ENCODE data around the gene NEDD1.
A peak's percentile ranks its signal among the peaks of the same experiment; 100 is the strongest.

NEDD1 gene

DNA sequence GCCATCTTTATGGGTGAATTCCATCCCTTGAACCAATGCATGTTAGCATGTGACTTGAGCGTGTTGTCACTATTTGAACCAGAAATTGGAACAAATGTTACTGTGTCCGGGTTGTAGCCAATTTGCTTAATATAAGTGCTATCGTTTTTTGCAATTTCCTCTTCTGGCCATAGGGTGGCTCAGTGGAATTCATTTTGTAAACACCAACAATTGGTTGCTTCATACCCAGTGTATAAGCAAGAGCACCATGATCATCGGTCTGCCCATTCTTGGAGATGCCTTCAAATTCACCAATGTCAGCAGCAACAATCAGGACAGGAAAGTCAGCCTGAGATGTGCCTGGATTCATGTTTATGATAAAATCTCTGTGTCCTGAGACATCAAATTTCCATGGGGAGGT, 5.0 kb upstream of the NEDD1 start:
- DNase-seq (ENCODE audit: low read depth in 2 of 2): no peak

DNA sequence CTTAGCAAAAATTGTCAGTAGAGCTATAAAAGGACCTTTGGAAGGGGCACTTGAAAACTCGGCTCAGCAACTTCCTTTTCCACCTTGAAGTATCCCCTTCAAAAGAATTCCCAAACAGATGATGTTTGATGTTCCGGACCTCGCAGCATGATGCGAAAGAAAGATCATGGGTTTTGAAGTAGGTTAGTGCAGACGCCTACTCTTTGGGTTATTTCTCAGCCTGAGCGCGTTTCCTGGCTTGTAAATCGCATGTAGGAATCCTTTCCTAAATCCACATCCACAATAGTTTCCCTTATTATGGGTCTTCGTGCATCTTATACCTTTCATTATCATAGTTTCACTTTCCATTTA, 584 bp upstream of the NEDD1 start:
- DNase-seq (ENCODE audit: low read depth in 2 of 2): no peak

DNA sequence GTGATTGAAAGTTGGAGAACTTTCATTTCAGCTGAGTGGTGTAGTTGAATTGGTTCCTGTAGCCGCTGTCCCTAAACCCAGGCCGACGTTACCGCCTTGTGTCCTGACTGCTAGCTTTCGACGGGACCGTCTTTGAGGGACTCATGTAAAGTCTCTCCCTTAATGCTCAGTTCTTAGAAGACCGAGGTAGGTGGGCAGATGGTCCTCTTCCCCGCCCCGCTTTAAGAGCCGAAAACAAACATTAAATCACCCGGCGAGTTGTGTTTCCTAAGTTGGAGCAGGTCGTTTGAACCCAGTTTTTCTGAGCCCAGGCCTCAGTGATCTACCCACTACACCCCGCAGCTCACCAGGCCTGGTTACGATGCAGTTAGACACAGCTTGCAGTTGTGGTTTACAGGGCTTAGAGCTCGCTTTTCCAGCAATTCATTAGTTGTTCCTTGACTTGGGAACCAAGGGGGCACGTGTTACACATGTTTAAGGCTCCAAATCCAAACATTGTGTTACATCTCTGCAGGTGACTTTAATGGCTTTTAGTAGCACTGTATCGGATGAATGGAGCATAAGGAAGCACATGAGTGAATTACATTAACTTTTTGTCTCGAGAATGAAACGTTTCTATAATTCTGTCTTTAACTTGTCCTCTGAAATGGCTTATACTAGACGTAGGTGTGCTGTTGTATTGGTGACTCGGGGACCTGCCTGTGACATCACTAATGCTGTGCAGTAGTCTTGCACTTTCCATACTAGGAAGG, 790 bp downstream of the NEDD1 start:
- DNase-seq (ENCODE audit: low read depth in 2 of 2): no peak

DNA sequence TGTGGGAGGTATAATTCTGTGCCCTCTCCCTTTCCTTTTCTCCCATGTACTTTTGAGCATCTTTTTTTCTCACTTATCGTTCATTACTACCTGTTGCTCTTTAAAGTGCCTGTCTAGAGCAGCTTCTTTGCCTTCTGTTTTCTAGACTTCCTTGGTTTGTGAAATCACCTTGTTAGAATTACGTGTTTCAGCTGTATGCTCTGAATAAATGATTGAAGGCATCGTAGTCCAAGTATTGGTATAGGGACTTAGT, 1.3 kb downstream of the NEDD1 start:
- DNase-seq (ENCODE audit: low read depth in 2 of 2): no peak

DNA sequence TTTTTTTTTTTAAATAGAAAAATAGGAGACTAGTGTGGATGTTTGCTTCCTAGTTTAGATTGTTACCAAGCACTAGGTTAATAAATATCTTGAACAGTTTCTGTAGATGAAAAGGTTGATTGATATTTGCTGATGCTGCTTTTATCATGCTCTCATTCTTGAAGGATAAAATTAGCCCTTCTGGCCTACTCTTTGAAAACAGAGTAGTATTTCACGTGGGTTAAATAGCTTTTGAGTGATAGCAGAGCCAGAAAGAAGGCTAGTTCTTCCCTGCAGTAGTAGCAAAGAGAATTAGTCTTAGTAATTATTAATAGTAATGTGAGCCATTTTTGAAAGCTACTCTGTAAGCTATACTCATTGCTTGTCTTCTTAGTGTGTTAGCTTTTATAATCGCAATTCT, 5.2 kb downstream of the NEDD1 start:
- DNase-seq (ENCODE audit: low read depth in 2 of 2): no peak

DNA sequence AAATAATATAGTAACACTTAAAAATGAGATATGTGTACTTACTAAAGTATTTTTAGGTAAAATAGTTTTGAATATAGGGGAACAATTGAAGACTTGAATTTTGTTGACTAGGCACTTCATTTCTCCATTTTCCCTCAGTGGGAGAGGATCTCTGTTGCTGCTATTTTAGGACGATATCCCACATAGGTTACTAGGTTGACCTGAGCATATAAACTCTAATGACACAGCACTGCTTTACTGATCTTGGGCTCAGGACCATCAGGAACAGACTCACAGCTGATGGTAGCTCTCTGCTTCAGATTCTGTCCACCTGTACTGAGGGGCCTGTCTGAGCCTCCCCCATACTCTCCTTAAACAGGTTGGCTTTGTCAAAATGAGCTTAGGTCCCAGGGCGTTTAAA, 5.9 kb downstream of the NEDD1 start:
- no peak for DNase-seq (ENCODE audit: low read depth in 2 of 2)

DNA sequence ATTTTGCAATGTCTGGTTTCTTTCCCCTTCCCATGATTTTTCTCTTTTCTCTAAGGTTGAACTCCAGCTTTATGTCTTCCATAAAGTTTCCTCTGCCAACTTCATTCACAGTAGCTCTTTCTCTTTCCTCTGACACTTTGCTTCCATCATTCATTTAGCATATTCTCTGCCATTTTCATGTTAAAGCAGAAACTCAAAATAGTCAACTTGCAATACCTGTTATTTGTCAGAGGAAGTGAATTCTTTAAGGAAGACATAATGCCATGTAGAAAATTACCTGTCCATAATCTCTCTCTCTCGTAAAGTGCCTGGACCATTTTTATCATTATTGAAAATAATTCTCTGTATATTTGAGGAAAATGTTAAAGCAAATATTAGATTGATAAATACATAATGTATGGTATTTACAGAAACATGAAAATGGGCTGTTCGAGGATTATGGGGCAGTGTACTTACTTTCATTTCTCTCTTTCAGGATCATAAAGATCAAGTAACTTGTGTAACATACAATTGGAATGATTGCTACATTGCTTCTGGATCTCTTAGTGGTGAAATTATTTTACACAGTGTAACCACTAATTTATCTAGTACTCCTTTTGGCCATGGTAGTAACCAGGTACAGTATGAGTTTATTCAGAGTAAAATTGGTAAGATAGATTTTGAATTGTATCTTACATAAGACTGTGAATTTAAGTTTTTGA, 12.6 kb downstream of the NEDD1 start:
- DNase-seq (ENCODE audit: low read depth in 2 of 2): no peak

DNA sequence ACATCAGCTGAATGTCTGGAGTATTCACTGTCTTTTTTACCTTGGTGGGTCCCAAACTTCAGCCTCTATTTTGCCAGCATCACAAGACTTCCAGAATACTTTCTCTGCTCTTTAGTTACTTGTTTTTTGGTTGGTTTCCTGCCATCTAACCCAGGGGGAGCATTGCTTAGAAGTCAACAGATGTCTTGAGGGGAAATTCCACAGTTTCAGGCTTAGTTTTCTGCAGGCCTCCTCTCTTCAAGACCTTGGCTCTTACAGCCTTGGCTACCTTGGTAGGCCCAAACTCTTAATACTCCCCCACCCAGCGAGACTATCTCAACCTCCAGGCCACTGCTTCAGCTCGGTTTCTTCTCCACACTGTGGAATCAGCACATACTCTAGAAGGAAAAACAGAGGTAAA, 41.7 kb downstream of the NEDD1 start:
- no peak for DNase-seq (ENCODE audit: low read depth in 2 of 2)

DNA sequence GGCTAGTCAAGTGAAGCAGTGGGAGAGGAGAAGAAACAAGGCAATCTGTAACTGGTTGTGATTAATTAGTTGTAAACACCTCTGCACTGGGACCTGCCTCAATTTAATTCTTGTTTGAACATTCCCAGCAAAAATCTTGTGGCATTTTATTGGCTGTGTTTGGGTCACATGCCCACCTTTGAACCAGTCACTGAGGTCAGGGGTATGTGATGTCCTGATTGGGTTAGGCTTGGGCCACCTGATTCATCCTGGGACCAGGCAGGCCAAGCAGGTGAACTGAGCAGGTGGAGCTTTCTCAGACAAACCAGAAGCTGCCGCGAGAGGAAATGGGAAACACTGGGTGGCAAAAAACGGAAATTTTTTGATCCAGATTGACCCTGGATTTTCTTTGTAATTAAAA, 72.5 kb downstream of the NEDD1 start:
- no peak for DNase-seq (ENCODE audit: low read depth in 2 of 2)

DNA sequence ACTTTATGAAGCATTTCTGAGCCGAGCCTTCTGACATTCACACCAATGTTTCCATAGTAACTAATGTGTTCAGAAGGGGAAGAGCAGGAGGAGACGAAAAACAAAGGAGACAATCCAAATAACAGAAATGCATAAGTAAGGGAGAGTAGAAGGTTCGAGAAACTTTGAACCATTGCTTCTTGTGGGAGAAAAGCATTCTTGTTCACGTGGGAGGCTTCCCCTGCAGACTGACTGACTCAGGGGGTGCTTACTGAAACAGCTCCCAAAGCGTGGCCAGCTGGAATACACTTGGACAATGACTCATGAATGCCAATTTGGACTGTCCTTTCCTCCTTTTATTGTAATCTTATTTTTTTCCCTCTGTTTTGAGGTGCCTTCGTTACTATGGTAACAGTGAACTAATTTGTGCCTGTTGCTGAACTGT, 73.9 kb downstream of the NEDD1 start:
- no peak for DNase-seq (ENCODE audit: low read depth in 2 of 2)

DNA sequence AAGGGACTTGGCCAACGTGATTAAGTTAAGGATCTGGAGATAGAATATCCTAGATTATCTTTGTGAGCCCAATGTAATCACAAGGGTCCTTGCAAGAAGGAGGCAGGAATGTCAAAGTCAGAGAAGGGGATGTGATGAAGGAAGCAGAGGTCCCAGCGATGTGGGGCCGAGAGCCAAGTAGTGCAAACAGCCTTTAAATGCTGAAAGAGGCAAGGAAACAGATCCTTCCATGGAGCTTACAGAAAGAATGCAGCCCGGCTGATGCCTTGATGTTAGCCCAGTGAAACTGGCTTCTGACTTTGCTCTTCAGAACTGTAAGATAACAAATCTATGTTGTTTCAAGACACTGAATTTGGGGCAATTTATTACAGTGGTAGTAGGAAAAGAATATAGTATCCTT, 74.9 kb downstream of the NEDD1 start:
- no peak for DNase-seq (ENCODE audit: low read depth in 2 of 2)

DNA sequence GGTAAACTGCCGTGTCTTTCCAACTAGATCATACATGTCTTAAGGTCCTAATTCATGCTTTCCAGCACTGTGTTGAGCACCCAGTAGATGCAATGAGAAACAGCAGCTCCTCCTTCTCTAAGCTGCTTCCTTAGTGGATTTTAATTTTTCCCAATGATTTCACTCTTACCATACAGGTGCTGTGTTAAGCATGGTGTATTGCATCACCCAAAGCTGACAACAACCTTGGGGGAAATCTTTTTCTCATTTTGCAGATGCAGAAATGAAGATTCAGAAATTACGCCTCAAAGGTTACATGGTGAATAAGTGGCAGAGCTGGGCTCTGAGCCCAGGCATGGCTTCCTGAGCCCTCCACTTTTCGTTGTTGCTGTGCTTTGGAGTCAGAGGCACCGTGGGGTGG, 75.6 kb downstream of the NEDD1 start:
- DNase-seq (ENCODE audit: low read depth in 2 of 2): no peak

DNA sequence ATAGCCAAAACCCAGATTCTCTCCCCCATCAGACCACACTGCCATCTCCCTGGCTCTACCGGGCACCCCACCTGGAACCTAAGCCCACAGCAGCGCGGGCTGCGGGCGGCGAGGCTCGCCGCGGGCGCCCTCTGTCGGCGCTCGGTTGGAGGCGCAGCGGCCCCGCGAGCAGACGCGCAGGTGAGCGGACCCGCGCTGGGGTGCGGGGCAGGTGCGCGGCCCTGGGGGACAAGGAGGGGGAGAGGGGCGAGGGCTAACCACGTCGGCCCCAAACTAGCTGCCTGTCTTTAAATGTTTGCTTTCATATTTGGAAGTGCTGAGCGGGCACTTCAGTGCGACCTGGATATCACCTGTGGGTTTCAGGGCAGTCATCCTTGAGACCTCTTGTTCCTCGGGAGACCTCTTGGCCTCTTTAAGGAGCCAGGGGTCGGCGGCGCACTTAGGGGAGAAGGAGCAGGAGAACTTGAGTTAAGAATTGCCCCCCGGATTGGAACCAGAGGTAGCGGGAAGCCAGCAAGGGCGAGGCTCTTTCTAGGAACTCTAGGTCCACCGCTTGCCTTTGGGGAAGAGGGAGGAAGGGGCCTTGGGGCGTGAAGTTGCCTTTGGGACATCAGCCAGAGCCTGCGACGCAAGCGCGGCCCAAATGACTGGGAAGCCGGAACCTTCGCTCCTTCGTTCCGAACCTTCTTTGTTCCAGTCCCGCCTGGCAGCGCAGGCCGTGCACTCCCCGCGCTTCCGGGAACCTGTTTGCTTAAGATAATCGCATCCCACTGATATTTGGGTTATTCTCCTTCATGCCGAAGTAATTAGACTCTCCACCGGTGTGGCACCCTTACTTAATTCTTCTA, 78.7 kb downstream of the NEDD1 start:
- DNase-seq (ENCODE audit: low read depth in 2 of 2): peak; percentile 6 to 17

DNA sequence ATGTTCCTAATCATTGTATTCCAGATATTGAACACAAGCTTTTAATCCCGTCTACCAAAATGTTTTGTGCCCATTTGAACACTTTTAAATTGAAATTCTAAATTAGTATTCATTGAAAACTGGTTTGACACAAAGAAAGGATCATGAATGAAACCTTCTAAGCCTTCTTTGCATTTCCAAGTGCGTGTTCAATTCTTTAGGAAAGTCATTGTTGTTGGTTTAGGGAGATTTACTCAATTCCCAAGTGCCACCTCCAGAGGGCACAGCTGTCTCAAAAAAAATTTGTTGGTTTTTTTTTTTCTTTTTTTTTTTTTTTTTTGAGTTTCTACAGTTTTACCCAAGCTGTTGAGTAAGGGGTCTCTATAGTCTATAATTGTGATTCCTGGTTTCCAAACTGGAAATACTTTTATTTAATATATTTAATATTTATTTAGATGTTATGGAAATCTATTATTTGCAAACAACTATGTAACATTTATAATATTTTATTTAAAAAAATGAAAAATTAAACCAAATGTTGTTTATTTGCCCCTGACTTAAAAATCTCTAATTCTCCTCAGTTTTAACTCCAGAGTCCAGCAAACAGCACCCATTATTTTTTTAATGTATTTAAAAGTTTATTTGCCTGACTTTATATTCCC, 79.9 kb downstream of the NEDD1 start:
- no peak for DNase-seq (ENCODE audit: low read depth in 2 of 2)

DNA sequence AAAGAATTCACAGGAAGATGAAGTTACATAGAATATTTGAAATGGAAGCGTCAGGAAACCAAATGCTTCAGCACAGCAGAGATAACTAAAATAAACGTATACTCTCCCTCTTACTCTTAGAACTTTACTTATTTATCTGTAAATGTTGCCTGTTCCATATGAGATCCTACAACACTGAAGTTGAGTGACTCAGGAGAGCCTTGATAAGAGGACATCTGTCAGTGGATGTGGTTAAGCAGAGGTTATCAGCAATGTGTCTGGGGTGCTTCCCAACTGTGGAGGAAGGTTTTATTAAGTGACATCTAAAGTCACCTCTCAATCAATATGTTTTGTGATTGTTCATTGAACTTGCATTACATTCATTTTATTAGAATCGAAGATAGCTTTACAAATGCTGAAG, 81.9 kb downstream of the NEDD1 start:
- no peak for DNase-seq (ENCODE audit: low read depth in 2 of 2)

DNA sequence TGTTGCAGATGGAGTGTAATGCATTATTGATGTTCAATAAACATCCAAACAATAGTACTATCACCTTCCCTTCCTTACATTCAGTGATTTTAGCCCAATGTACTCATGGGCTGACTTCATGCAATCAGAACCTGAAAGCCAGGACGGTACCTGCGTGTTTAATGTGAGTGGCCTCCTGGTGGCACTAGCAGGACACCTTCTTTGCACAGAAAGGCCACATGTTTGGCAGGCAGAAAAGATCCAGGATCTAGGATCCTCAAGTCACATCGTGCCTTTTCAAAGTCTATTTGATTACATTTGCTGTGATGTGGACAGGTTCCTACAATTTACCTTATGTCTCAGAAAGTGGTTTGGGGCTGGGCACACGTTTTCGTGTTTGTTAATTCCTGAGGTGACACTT, 82.9 kb downstream of the NEDD1 start:
- DNase-seq (ENCODE audit: low read depth in 2 of 2): no peak

DNA sequence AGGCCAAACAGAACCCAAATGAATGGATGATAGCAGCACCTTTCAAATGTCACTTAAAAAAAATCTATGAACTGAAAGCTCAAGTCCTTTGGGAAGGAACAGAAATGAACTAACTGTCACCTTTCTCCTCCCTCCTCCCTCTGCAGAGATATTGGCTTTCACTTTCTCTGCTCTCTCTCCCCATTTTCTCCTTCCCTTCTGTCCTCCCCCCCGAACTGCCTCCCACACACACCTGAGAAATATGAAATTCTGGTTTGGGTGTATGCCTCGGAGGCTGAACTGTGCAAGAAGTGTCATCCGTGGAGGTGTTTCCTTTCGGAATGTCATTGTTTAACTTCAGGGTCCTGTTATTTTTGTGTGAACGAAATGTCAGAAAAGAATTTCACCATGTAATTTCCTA, 87.8 kb downstream of the NEDD1 start:
- DNase-seq (ENCODE audit: low read depth in 2 of 2): no peak

DNA sequence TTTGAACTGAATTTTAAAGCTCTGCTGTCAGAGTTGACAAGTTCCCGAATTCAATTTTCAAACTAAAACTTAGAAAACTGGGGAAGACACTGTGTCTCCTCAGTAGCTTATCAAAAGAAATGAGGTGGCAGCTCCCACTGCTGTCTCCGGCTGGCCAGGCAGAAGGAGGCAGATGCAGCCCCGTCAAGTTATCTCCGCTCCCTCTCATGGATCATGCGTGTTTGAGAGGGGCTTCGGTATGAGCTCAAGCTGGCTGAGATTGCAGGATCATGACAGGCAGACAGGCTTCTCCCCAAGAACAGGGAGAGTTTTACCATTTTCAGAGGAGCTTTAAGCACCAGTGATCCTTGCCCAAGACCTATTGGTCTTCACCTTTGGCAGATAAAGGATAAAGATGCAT, 88.8 kb downstream of the NEDD1 start:
- DNase-seq (ENCODE audit: low read depth in 2 of 2): no peak

DNA sequence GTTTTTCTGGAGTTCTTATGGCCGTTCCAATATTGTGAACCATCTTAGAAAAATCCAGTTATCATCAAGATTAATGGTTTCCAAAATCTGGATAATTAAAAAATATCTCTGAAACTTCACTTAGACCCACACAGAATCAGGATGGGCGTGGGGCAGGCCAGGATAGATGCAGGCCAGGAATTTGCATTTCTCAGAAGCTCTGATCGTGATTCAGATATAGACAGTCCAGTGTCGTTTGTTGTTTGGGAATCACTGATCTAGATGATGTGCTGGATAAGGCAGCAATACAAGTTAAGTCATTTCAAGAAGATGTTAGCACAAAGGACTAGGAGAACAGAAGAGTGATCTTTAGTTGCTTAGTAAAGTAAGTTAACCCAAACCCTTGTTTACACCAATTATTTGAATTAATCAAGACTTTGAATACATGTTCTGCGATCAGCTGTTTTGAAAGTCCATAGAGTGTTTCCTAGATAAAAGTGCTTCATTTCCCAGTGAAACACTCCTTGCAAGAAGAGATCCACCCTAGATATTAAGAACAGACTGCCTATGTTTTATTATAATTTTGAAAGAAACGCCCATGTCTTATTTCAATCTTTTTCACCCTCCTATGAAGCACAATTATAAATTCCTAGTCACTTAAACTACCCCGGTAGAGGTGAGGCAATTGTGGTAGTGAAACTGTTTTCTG, 90.9 kb downstream of the NEDD1 start:
- DNase-seq (ENCODE audit: low read depth in 2 of 2): no peak

DNA sequence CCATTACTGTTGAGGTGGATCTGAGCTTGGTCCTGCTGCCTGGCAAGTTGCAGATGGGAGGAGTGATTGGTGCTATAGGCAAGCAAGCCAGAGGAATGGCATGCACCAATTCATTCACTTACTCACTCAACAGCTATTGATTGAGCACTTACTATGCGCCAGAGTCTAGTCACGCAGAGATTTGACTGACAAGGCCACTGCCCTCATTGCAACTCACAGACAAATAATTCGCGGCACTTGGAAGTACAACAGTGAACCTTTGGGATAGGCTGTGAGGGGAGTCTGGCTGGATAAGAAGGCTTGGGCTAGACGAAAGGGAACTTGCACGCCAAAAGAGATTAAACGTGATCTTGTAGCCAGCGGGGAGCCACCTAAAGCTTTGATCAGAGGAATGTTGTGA, 96.2 kb downstream of the NEDD1 start:
- DNase-seq (ENCODE audit: low read depth in 2 of 2): no peak
